ENCODE measurements around the gene TMCO5A.

Gene TMCO5A

GRCh38 chr15:37907136-37907535 is 27.3 kb upstream of the TMCO5A start:
- Histone ChIP-seq H3K4me3 (ENCODE audit: low read length, poor library complexity, severe bottlenecking) (no peak overlapping the region), H3K79me2 (ENCODE audit: insufficient read depth, low read length) (no peaks in the 10 kb centered on the region), H3K27me3 (ENCODE audit: insufficient read depth, low read length, poor library complexity, severe bottlenecking) (no peaks in the 10 kb centered on the region), H3K36me3 (ENCODE audit: insufficient read depth, low read length) (no peaks in the 10 kb centered on the region), H2AFZ (ENCODE audit: low read length) (no peak overlapping the region), H3K9ac (ENCODE audit: low read depth, low read length, poor library complexity, severe bottlenecking) (no peak overlapping the region), H3K9me3 (ENCODE audit: insufficient read depth, low read depth, low read length) (no peaks in the 10 kb centered on the region), H3K4me1 (ENCODE audit: insufficient read depth, low read length, poor library complexity, severe bottlenecking) (peaks cover 13% of the 10 kb centered on the region), H3K9me2 (replicated peaks; ENCODE audit: low read depth, low read length) (no peaks in the 10 kb centered on the region), H4K20me1 (ENCODE audit: insufficient read depth, low read length, poor library complexity, severe bottlenecking) (no peaks in the 10 kb centered on the region), H3F3A (ENCODE audit: low read depth) (no peaks in the 10 kb centered on the region), H3K4me2 (ENCODE audit: low read depth, low read length, poor library complexity, severe bottlenecking) (peak overlapping the region; percentile 6)
- TF ChIP-seq EZH2phosphoT487 (IDR thresholded peaks at IDR 0.05; ENCODE audit: borderline replicate concordance) (no peak), CTCF (conservative IDR thresholded peaks at IDR 0.05; ENCODE audit: low read length) (no peak)

- Histone ChIP-seq H3K79me2 (ENCODE audit: insufficient read depth, low read length) (no peaks in the 10 kb centered on the region), H3K4me3 (ENCODE audit: low read length, poor library complexity, severe bottlenecking) (no peak overlapping the region), H3K4me1 (ENCODE audit: insufficient read depth, low read length, poor library complexity, severe bottlenecking) (peaks cover 3% of the 10 kb centered on the region), H3K36me3 (ENCODE audit: insufficient read depth, low read length) (no peaks in the 10 kb centered on the region), H3K9me3 (ENCODE audit: insufficient read depth, low read depth, low read length) (peaks cover 4% of the 10 kb centered on the region; the same call in 1 of the 2 replicates), H3F3A (ENCODE audit: low read depth) (no peaks in the 10 kb centered on the region), H4K20me1 (ENCODE audit: insufficient read depth, low read length, poor library complexity, severe bottlenecking) (no peaks in the 10 kb centered on the region), H3K27me3 (ENCODE audit: insufficient read depth, low read length, poor library complexity, severe bottlenecking) (no peaks in the 10 kb centered on the region), H3K9ac (ENCODE audit: low read depth, low read length, poor library complexity, severe bottlenecking) (no peak overlapping the region), H2AFZ (ENCODE audit: low read length) (no peak overlapping the region), H3K9me2 (replicated peaks; ENCODE audit: low read depth, low read length) (no peaks in the 10 kb centered on the region), H3K4me2 (ENCODE audit: low read depth, low read length, poor library complexity, severe bottlenecking) (no peak overlapping the region)
- no peak for TF ChIP-seq EZH2phosphoT487 (IDR thresholded peaks at IDR 0.05; ENCODE audit: borderline replicate concordance)
- no peak for TF ChIP-seq CTCF (conservative IDR thresholded peaks at IDR 0.05; ENCODE audit: low read length)
Observed at GRCh38 chr15:37921527-37922385, 12.7 kb upstream of the TMCO5A start.

- H3K4me3 ChIP-seq (ENCODE audit: low read length, poor library complexity, severe bottlenecking), result no peak overlapping the region
- H3K36me3 ChIP-seq (ENCODE audit: insufficient read depth, low read length), result no peaks in the 10 kb centered on the region
- H3K9me3 ChIP-seq (ENCODE audit: insufficient read depth, low read depth, low read length), result peaks cover 4% of the 10 kb centered on the region; the same call in 1 of the 2 replicates
- H3K9me2 ChIP-seq (replicated peaks; ENCODE audit: low read depth, low read length), result no peaks in the 10 kb centered on the region
- peaks cover 3% of the 10 kb centered on the region for H3K4me1 ChIP-seq (ENCODE audit: insufficient read depth, low read length, poor library complexity, severe bottlenecking)
- H4K20me1 ChIP-seq (ENCODE audit: insufficient read depth, low read length, poor library complexity, severe bottlenecking), result no peaks in the 10 kb centered on the region
- H3F3A ChIP-seq (ENCODE audit: low read depth), result no peaks in the 10 kb centered on the region
- TF ChIP-seq EZH2phosphoT487 (IDR thresholded peaks at IDR 0.05; ENCODE audit: borderline replicate concordance), result no peak
- TF ChIP-seq CTCF (conservative IDR thresholded peaks at IDR 0.05; ENCODE audit: low read length), result no peak
- H3K79me2 ChIP-seq (ENCODE audit: insufficient read depth, low read length), result no peaks in the 10 kb centered on the region
- no peak overlapping the region for H3K4me2 ChIP-seq (ENCODE audit: low read depth, low read length, poor library complexity, severe bottlenecking)
- no peak overlapping the region for H2AFZ ChIP-seq (ENCODE audit: low read length)
- H3K9ac ChIP-seq (ENCODE audit: low read depth, low read length, poor library complexity, severe bottlenecking), result no peak overlapping the region
- H3K27me3 ChIP-seq (ENCODE audit: insufficient read depth, low read length, poor library complexity, severe bottlenecking), result no peaks in the 10 kb centered on the region
Observed at GRCh38 chr15:37926136-37926535, 8.3 kb upstream of the TMCO5A start.
